Ovary (tissue), 9 donors: ENCODE measurements around the gene TRIOBP. TPM values are rescaled to one million over a fixed set of nuclear protein-coding genes. Genes with fewer than 3 reads are reported as not detected.

Experiments used
- DNase-seq, 5 donors: peaks; one replicate each; pipeline ENCODE4 v3.0.0-alpha.2; 2019 to 2020
- H3K27ac ChIP-seq, 2 donors: fragments of 200-600 bp; one replicate each; pipeline versions ENCODE4 v1.5.1 to v1.8.0; 2019 to 2022
- H3K27me3 ChIP-seq: fragments of 200-600 bp; one replicate; pipeline ENCODE4 v1.8.0; 2022
- H3K36me3 ChIP-seq: fragments of 200-600 bp; sonication (generic); one replicate; pipeline ENCODE4 v1.5.1; 2019
- H3K4me1 ChIP-seq: one replicate; pipeline ENCODE4 v1.8.1; 2013; ENCODE audit warnings: mild to moderate bottlenecking, moderate library complexity; ENCODE audit not compliant: insufficient read depth
- H3K4me3 ChIP-seq: fragments of 200-600 bp; sonication (generic); one replicate; pipeline ENCODE4 v1.5.1; 2017
- H3K9me3 ChIP-seq, 2 donors: fragments of 200-600 bp in 1 of 2; sonication (generic) in 1 of 2; one replicate each; pipeline versions ENCODE4 v1.5.1 to v1.8.1; 2013 to 2019; ENCODE audit warnings: mild to moderate bottlenecking in 1 of 2, moderate library complexity in 1 of 2
- EP300 ChIP-seq: sonication (generic); formaldehyde crosslinking; IDR thresholded peaks from one replicate; pipeline ENCODE4 v1.6.1; 2017; ENCODE audit warnings: antibody characterized with exemption
- POLR2A ChIP-seq: fragments of 450-650 bp; IDR thresholded peaks from one replicate; pipeline ENCODE4 v1.6.1; 2017; ENCODE audit warnings: antibody characterized with exemption, mild to moderate bottlenecking, moderate library complexity
- WGBS, 3 donors: extraction: QIAGEN DNeasy Blood & Tissue Kit in 1 of 3; methylation state at CpG; one replicate each; pipeline versions ENCODE4 v1.1.5 to v1.1.7; 2013 to 2017; 5-methylcytosine and 5-hydroxymethylcytosine counted together
- intact Hi-C, 4 donors: fragments of 100-400 bp; cut with DNase I; formaldehyde crosslinking; loops; one replicate each; pipeline versions ENCODE4 v1.11.0 to v1.15.1; 2022 to 2023
- polyA plus RNA-seq, 2 donors: library from polyadenylated mRNA; stranded (reverse); fragments of 200-250 nt in 1 of 2; fragments of 350-450 nt in 1 of 2; fragmentation: Illumina TruSeq in 1 of 2; extraction: RNeasy Lipid Tissue Mini Kit (QIAGEN cat#74804) in 1 of 2; gene quantifications; one replicate each; pipeline ENCODE4 v1.2.3, GENCODE V29; 2013 to 2014
- total RNA-seq, 7 donors: library from RNA; depleted of rRNA in 2 of 7; stranded (reverse); fragments of >200 nt in 2 of 7; fragmentation: NEBNext Ultra II Directional in 3 of 7; extraction: Animal tissue kit (Norgen Biotek cat#: 25700) in 3 of 7; gene quantifications; one replicate each; pipeline versions ENCODE4 v1.1.0 to v1.2.4, GENCODE V29; 2016 to 2023
- TF ChIP-seq, protein P1 (sequence below), 3 donors: fragments of 450-650 bp in 2 of 3; fragments of 200-600 bp in 1 of 3; IDR thresholded peaks; one replicate each; pipeline versions ENCODE4 v1.5.1 to v1.8.0; 2016 to 2022; ENCODE audit warnings: antibody characterized with exemption in 3 of 3, mild to moderate bottlenecking in 1 of 3
- donor health status: DM: no; HTN: no; CAD: no; lungs with moderate emphysema.
- donor health status: DM: no; HTN: no; CAD: no.
- donor health status: Bipolar disorder and iron deficiency.
- donor health status: DM: yes; HTN: yes; CAD: no.
- donor health status: DM: no; HTN: no; CAD: no.
- donor health status: DM: yes; HTN: yes; CAD: no.

The TRIOBP gene
- total and polyA plus RNA-seq, 9 donors = 19.5 to 175 (median 86.8) TPM

DNA sequence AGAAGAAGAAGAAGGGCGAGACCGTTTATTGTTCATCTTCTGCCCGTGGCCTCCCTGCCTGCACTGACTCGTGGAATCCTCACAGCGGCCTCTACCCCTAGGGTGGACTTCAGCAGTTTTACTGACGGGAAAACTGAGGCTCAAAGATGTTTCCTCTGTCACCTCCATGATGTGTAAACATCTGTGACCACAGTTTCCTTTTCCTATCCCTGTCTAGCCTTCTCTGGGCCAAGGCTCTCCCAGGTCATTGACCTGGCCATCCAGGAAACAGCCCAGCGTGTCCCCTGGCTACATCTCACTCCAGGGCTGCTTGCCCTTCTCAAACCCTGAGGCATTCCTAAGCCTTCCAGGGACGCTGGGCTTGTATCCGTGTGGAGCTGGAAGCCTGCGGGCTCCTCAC lies 61.8 kb downstream of the TRIOBP start:
- H3K4me1 ChIP-seq = peaks cover 3% of the 10 kb centered on the region
- H3K4me3 ChIP-seq = no peak overlapping the region
- WGBS, 3 donors = 78 to 87% (median 85%) methylated on average over 10 of the region's 10 CpGs
- no peak for DNase-seq
- TF ChIP-seq POLR2A = no peak
- TF ChIP-seq, protein P1, sequence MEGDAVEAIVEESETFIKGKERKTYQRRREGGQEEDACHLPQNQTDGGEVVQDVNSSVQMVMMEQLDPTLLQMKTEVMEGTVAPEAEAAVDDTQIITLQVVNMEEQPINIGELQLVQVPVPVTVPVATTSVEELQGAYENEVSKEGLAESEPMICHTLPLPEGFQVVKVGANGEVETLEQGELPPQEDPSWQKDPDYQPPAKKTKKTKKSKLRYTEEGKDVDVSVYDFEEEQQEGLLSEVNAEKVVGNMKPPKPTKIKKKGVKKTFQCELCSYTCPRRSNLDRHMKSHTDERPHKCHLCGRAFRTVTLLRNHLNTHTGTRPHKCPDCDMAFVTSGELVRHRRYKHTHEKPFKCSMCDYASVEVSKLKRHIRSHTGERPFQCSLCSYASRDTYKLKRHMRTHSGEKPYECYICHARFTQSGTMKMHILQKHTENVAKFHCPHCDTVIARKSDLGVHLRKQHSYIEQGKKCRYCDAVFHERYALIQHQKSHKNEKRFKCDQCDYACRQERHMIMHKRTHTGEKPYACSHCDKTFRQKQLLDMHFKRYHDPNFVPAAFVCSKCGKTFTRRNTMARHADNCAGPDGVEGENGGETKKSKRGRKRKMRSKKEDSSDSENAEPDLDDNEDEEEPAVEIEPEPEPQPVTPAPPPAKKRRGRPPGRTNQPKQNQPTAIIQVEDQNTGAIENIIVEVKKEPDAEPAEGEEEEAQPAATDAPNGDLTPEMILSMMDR (IDR thresholded peaks at IDR 0.05) = no peak
- intact Hi-C loops = no loop called here
- no peak overlapping the region for H3K27ac ChIP-seq
- H3K27me3 ChIP-seq = no peaks in the 10 kb centered on the region
- no peaks in the 10 kb centered on the region for H3K9me3 ChIP-seq
- no peaks in the 10 kb centered on the region for H3K36me3 ChIP-seq

DNA sequence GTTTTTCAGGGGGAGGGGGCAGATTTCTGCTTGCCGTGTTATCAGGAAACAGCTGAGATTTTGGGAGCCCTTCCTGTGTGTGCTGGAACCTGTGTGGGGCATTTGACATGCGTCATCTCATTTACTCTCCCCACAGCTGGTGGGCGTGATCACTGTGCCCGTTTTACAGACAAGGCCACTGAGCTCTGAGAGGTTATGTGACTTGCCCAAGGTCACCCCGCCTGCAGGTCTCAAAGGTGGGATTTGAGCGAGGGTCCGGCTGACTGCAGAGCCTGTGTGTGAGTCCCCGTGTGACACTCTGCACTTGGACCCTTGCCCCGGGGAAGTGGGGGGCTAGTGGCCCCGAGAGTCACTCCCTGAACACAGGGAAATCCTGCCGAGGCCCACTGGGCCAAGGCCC lies 62.4 kb downstream of the TRIOBP start:
- no peaks in the 10 kb centered on the region for H3K4me1 ChIP-seq
- H3K36me3 ChIP-seq = no peaks in the 10 kb centered on the region
- TF ChIP-seq POLR2A (no peak), EP300 (no peak)
- TF ChIP-seq, protein P1 (IDR thresholded peaks at IDR 0.05) = no peak
- DNase-seq = no peak
- no peaks in the 10 kb centered on the region for H3K9me3 ChIP-seq
- WGBS, 3 donors = 76 to 82% (median 80%) methylated on average over 7 to 11 of the region's 11 CpGs
- H3K27ac ChIP-seq = no peak overlapping the region
- intact Hi-C loops = no loop called here
- no peaks in the 10 kb centered on the region for H3K27me3 ChIP-seq
- no peak overlapping the region for H3K4me3 ChIP-seq

DNA sequence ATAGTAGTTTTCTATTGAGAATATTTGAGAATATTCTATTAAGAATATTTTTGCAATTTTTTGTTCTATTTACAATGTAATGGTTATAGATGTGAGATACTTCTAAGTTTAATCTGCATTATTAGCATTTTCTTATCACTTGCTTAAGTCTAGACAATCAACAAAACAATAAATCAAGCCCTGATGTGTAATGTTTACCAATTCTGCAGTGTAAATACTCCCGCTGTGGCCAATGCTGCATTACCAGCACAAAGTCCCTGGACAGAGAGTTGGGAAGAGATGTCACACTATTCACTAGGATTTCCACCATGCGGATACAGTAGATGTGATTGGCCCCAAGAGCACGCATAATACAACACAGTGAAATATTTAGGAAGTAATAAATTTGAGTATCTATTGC lies 63.3 kb downstream of the TRIOBP start:
- no peaks in the 10 kb centered on the region for H3K9me3 ChIP-seq
- no peak overlapping the region for H3K27ac ChIP-seq
- WGBS, 3 donors = 72 to 86% (median 85%) methylated on average over 3 of the region's 3 CpGs
- DNase-seq = no peak
- no peak for TF ChIP-seq EP300
- no peak for TF ChIP-seq POLR2A
- TF ChIP-seq, protein P1 (IDR thresholded peaks at IDR 0.05) = no peak
- H3K4me3 ChIP-seq = no peak overlapping the region
- no peaks in the 10 kb centered on the region for H3K4me1 ChIP-seq
- H3K36me3 ChIP-seq = no peaks in the 10 kb centered on the region
- intact Hi-C loops = no loop called here
- H3K27me3 ChIP-seq = no peaks in the 10 kb centered on the region

DNA sequence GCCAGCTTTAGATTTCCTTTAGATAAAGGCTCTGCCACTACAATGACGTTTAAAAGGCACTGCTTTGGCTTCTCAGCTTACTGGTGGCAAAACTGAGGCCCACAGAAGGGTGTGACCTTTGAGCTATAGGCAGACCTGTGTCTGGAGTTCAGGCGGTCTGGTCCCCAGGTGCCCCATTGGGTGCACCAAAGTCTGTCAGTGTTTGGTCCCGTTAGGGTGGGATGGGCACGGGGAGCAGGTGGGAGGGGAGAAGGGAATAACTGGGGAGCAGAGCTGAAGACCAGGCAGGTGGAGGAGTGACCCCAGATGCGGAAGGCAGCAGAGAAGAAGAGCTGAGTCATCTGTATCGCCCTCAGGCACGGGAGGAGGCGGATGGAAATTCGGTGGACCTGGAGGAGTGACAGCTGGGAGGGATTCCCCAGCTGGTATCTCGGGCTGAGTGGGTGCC lies 65.6 kb downstream of the TRIOBP start:
- no peaks in the 10 kb centered on the region for H3K36me3 ChIP-seq
- intact Hi-C loops = no loop called here
- TF ChIP-seq, protein P1 (IDR thresholded peaks at IDR 0.05) = no peak
- TF ChIP-seq POLR2A = no peak
- TF ChIP-seq EP300 = no peak
- no peak overlapping the region for H3K27ac ChIP-seq
- WGBS, 3 donors = 52 to 59% (median 54%) methylated on average over 10 of the region's 10 CpGs
- H3K4me1 ChIP-seq = no peaks in the 10 kb centered on the region
- no peak overlapping the region for H3K4me3 ChIP-seq
- no peak for DNase-seq
- H3K9me3 ChIP-seq = no peaks in the 10 kb centered on the region
- no peaks in the 10 kb centered on the region for H3K27me3 ChIP-seq

DNA sequence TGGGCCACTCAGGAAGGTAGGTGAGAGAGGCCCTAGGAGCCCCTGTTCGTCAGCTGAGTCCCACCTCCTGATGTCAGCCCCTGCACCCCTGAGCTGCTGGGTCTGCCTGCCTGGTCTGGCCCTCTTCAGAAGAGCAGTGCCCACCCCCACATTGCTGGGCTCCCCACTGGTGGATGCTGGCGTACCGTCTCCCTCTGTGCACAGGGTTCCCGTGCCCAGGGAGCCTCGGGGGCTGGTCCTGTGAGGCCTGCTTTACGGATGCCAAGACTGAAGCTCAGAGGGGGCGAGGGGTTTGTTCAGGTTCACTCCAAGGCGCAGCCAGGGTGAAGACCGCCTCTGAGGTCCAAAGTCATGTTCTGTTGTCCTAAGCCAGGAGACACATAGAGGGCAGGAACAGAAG lies 66.2 kb downstream of the TRIOBP start:
- Histone ChIP-seq H3K27ac (no peak overlapping the region), H3K4me1 (no peaks in the 10 kb centered on the region), H3K27me3 (no peaks in the 10 kb centered on the region), H3K36me3 (no peaks in the 10 kb centered on the region), H3K4me3 (no peak overlapping the region), H3K9me3 (no peaks in the 10 kb centered on the region)
- TF ChIP-seq EP300 (no peak), POLR2A (no peak)
- TF ChIP-seq, protein P1 (IDR thresholded peaks at IDR 0.05) = no peak
- intact Hi-C loops = no loop called here
- WGBS, 3 donors = 92 to 98% (median 96%) methylated on average over 6 to 9 of the region's 9 CpGs
- no peak for DNase-seq
